DMS 273 treated with DMSO at 0.1 percent for 48 hours (cell line): ENCODE data around the gene TCEAL3.
"Not testable (repeated sequence)": the region's sequence is repeated elsewhere in the genome, so short reads cannot be mapped to it uniquely, and the experiment has no call there.

Source experiments
- DNase-seq: peaks from one replicate; lab custom pipeline; 2025; lab: John Stamatoyannopoulos, UW

Gene TCEAL3, protein sequence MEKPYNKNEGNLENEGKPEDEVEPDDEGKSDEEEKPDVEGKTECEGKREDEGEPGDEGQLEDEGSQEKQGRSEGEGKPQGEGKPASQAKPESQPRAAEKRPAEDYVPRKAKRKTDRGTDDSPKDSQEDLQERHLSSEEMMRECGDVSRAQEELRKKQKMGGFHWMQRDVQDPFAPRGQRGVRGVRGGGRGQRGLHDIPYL

DNA sequence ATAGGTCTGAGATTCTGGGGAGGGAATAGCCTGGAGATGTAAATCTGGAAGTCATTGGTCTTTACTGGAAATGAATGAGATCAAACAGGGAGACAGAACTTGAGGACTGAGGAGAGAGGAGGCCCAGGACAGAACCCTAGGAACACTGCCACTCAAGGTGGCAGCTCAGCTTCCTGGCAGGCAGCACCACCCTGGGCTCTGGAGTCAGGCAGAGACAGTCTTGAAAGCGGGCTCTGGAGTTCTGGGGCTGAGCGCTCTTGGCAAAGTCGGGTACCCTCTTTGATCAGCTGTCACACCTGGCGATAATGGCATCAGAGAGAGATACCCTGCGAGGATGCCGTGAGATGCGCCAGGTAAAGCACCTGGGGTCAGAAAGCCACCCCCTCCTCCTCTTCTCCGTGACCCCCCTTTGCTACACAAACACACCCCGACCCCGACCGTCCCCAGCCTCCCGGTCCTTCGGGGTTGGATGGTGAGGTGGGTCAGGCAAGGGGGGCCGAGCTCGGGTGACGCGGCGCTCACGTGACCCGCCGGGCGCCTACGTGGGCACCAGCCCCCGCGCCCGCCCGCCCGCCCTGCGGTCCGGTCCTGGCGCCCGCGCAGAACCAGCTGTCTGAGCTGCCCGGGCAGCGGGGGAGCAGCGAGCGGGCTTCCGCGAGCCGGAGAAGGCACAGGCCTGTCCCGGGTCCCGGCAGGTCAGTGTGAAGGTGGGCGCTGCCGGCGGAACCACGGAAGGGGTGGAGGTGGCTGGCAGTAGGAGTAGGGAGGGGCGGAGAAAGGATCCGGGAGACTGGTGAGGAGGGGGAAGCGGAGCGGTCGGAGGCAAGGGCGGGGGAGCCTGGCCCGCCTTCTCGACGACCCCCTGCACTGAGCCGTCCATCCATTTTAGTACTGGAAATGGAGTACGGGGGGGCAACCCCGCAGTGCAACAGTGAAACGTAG, at the start of gene TCEAL3:
Gene TCEAL3, plus strand, starts transcription at position 600 of the 942 bp plus-strand sequence. CDS start 1,102 bp downstream, outside the sequence.
- no peak for DNase-seq

DNA sequence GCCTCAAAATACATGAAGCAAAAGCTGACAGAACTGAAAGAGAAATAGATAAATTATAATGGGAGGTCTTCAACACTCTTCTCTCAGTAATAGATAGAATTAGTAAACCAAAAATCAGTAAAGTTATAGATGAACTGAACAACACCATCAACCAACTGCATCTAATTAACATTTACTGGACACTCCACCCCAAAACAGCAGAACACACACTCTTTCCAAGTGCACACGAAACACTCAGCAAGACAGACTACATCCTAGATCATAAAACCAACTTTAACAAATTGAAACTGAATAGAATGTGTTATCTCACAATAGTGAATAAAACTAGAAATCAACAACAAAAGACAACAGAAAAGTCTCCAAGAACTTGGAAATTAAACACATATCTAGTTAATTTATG, 47.5 kb upstream of the TCEAL3 start:
- DNase-seq = no peak

DNA sequence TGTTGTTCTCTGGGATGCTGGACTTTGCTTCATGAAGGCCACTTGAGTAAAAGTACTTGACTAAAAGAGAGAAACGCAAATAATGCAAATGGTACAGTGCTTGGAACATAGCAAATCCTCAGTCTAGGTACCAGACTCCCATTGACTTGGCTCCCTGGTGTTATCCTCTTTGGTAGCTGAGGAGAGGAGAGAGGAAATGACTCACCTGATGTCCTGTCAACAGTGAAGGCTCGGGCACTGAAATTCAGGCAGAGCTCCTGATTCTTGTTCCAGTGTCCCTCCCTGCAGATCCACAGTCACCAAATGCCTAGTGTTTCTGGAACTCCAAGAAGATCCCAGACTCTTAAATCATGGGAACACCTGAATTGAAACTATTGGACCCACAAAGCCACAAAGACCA, 45.0 kb upstream of the TCEAL3 start:
- DNase-seq = no peak

DNA sequence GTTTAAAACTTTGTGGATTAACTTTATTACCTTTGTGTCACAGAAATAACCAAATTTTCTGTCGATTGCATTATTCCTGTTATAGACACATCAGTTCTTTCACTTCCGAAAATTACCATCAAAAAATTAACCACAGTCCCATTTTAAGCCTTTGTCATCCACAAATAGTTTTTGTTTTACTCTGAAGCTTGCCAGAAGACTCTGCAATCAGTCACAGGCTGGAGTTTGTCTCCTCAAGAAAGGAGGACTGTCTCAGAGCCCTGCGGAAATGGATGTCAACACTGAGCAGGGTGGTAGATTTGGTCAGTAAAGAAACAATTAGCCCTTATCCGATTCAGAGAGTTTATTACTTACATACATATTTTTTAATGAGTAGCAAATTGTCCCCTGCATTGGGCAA, 42.6 kb upstream of the TCEAL3 start:
- DNase-seq = no peak

DNA sequence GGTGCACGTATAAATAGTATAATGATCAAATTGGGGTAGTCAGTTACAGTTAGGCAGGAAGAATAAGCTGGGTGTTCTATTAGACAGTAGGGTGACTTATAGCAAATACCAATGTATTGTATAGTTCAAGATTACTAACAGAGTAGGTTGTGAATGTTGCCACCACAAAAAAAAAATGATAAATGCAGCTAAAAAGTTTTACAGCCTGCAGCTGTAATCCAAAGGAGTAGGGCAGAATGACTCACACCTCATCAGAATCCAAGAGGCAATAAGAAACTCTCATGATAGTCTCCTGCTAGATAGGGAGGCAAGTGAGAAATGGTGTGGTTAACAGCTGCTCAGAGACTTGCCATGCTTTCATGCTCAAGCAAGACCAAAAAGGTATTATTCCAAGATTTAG, 42.0 kb upstream of the TCEAL3 start:
- no peak for DNase-seq

DNA sequence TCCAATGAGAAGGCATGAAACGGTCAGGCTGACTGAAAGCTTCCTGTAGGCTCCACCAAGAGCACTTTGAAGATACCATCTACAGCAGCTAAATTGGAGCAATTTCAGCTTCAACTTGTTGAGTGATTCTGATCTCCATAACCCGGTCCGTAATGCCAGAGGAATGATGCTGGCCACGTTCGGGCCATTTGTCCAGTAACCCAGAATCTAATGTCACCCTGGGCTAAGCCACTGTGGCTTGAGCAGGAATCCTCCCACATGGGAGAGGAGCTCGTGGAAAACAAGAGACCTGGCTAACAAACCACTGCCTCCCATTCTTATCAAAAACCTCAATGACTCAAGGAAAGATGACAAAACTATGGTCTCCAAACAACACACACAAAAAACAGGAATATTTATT, 36.6 kb upstream of the TCEAL3 start:
- no peak for DNase-seq

DNA sequence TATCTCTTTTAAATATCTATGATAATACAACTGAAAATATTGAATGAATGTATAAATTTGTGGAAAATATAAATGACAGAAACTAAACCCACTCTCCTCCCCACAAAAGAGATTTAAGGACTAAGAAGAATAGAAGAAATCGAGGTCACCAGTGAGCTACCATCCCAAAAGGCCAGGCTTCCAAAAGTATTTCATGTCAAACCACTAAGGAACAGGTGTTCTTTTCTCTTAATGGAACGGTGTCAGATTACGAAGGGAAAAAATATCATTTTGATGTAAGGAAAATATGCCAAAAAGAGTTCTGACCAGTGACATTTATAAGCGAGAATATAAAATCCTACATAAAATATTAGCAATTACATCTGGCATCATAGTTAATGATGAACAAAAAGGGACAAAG, 36.0 kb upstream of the TCEAL3 start:
- DNase-seq = no peak

DNA sequence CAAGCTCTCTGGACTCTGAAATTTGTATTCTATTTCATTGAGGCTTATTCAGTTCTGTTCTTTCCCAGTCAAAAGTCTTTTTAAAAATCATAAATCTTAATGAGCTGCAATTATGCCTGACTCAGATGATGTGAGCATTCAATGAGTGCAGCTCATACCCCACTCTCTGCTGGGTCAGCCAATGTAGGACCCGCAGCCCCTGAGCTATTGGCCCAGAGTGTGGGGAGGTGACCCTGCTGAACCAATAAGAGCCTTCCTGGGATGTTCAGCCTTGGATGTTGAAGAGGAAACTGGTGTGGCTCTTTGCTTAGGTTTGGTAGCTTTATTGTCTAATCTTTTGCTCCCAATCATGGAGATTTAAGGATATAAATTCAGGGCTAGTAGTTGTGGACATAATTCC, 34.6 kb upstream of the TCEAL3 start:
- no peak for DNase-seq

DNA sequence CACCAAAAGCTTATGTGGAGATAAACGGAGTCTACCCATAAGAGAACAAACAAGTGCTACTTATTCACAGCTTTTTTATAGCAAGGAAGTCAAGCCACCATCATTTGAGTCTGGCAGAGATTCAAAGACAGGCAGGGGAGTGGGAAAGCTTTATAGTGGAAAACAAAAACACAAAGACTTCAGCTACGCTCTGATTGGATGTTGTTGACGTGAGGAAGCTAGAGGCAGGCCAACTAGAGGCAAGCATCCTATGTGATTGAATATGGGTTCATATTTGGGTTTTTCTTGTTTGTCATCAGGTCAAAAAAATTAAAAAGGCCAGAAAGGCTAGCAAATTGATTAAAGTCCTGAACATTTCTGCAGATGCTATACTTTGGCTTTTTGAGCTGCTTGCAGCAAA, 23.2 kb upstream of the TCEAL3 start:
- no peak for DNase-seq

DNA sequence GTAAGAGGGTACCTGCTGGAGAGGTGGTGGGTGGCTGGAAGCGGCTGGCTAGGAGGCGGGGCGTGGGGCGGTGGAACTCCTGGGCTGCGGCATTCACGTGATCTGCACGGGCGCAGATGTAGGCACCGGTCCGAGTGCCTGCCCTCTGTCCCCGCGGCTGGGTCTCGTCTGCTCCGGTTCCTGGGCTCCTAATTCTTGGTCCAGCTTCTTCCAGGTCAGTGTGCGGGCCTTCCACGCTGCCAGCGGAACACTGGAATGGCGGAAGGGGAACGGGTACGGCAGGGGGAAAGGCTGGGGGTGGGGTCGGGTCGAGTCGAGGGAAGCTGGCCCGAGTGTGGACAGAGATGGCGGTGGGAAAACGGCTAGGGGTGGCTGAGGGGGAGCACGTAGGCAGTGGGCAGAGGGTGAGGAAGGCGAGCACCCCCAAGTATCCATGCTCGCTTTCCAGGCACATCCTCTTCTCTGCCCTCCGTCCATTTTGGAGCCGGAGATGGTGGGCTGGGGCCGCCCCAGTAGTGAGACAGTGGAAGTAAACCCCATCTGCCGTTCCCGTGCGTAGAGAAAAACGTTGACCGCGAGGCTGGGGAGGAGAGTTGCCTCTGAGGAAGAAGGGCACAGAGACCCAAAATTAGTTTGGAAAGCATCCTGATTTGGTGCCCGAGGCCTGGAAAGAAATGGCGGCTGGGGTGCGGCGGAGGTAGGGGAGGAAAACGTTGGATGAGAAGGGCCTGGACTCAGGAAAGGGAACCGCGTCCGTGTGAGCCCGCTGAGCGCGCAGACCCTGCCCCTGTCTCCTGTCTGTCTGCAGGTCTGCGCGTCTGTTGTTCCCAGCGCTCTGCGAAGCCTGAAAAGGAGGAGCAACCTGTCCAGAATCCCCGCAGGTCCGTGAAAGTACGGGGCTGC, 22.1 kb upstream of the TCEAL3 start, which contains the start of gene TCEAL4:
Gene TCEAL4, plus strand, starts transcription at position 105 of the 903 bp plus-strand sequence. CDS start 1,161 bp downstream, outside the sequence.
- no peak for DNase-seq

DNA sequence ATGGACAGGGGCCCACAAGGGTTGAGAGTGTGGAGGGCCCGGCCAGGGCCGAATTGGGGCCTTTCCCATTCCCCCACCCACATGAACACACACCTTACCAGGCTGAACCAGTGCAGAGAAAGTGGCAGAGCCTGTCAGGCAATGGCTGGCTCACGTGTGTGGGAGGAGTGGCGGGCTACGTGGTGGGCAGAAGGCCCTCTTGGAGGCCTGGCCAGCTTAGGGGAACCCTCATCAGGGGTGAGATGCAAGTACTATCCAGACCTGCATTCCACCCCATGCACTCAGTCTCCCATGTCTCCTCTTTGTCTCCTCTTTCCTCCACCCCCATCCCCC, 21.5 kb upstream of the TCEAL3 start:
- DNase-seq = no peak

DNA sequence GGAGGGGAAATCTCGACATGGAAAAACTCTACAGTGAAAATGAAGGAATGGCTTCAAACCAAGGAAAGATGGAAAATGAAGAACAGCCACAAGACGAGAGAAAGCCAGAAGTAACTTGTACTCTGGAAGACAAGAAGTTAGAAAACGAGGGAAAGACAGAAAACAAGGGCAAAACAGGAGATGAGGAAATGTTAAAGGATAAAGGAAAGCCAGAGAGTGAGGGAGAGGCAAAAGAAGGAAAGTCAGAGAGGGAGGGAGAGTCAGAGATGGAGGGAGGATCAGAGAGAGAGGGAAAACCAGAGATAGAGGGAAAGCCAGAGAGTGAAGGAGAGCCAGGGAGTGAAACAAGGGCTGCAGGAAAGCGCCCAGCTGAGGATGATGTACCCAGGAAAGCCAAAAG, 21.1 kb upstream of the TCEAL3 start:
- no peak for DNase-seq

DNA sequence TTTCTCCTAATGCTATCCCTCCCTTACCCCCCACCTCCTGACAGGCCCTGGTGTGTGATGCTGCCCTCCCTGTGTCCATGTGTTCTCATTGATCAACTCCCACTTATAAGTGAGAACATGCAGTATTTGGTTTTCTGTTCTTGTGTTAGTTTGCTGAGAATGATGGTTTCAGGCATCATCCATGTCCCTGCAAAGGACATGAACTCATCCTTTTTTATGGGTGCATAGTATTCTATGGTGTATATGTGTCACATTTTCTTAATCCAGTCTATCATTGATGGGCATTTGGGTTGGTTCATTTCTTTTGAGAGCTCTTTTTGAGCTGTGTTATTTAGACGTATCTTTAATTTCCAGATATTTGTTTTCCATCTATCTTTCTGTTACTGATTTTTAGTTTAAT, 15.5 kb upstream of the TCEAL3 start:
- not testable (repeated sequence) for DNase-seq

DNA sequence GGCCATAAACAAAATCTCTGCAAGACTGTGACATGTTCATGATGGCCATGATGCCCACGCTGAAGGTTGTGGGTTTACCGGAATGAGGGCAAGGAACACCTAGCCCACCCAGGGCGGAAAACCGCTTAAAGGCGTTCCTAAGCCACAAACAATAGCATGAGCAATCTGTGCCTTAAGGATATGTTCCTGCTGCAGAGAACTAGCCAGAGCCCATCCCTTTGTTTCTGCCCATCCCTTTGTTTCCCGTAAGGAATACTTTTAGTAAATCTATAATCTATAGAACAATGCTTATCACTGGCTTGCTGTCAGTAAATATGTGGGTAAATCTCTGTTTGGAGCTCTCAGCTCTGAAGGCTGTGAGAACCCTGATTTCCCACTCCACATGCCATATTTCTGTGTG, 12.6 kb upstream of the TCEAL3 start:
- not testable (repeated sequence) for DNase-seq

DNA sequence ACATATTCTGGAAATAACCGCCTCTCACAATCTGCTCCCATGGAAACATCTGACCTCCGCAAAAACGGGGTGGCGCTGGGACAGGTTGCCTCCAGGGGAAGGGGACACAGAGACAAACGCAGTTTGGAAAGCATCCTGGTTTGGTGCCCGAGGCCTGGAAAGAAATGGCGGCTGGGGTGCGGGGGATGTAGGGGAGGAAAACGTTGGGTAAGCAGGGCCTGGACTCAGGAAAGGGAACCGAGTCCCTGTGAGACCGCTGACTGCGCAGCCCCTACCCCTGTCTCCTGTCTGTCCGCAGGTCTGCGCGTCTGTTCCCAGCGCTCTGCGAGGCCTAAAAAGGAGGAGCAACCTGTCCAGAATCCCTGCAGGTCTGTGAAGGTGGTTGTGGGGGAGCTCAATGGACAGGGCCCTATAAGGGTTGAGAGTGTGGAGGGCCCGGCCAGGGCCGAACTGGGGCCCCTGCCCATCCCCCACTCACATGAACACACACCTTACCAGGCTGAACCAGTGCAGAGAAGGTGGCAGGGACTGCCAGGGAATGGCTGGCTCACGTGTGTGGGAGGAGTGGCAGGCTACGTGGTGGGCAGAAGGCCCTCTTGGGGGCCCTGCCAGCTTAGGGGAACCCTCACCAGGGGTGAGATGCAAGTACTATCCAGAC, 672 bp downstream of the TCEAL3 start:
- no peak for DNase-seq

DNA sequence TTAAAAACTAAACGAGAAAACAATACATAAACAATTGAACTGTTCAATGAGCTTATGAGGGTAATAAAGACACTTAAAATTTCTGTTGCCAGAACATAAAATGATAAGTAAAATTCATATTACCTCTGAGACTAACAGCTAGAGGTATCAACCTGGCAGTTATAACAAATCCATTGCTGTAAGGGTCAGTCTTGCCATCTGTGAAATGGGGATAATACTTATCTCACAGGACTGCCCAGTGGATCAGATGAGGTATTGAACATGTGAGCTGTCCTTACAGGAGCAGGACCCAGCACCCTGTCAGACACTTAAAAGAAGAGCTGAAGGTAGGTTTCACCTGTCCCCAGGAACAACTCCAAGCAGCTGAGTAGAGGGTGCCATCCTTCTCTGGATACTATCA, 2.5 kb downstream of the TCEAL3 start:
- DNase-seq = no peak

DNA sequence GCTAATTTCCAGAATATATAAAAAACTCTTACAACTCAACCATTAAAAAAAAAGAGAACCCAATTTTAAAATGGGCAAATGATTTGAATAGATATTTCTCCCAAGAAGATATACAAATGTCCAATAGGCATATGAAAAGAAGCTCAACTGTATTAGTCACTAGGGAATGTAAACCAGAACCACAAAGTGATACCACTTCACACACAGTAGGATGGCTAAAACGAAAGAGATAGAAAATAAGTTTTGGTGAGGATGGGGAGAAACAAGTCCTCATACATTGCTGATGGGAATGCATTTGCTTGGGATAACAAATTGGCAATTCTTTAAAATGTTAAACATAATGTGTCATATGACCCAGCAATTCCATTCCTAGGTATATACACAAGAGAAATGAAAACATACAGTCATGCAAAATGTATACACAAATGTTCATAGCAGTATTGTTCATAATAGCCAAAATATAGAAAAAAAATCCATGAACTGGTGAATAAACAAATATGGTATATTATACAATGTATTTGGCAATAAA, 5.7 kb downstream of the TCEAL3 start:
- DNase-seq = no peak

DNA sequence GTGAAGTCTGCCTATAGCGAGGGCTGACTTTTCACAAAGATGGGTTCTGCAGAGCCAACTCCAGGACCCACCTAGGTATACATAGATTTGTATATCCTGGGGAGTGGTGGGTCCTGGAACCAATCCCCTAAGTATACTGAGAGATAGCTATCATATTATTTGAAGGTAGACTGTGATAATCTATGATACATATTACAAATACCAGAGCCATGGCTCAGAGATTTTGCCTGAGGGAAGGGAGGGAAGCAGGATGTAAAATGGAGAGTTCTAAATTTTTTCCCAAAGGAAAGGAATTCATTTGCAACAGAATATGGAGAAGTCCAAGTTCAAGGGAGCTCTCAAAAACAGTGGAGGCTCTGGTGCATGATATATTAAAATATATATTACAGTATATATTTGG, 7.2 kb downstream of the TCEAL3 start:
- no peak for DNase-seq

DNA sequence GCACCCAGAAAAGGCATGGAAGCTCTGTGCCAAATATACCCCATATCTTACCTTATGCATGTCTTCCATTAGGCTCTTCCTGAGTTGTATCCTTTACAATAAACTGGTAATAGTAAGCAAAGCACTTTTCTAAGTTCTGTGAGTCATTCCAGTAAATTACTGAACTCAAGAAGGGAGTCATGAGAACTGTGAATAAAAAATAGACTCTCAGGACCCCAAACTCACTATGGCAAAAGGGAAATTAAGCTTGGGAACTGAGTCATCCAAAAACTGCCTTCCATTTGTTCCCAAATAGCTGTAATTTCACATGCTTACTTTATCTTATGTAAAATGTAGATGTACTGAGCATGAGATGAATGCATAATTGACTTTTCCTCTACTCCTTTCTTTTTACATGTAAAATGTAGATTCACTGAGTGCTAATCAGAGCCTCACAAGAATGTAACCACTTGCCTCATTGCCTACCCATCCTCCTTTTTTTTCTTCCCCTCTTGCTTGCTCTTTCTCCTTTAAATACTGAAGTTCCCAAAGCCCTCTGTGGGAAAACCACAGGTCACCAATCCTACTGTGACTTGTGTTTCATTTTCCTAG, 8.1 kb downstream of the TCEAL3 start:
- DNase-seq = no peak

DNA sequence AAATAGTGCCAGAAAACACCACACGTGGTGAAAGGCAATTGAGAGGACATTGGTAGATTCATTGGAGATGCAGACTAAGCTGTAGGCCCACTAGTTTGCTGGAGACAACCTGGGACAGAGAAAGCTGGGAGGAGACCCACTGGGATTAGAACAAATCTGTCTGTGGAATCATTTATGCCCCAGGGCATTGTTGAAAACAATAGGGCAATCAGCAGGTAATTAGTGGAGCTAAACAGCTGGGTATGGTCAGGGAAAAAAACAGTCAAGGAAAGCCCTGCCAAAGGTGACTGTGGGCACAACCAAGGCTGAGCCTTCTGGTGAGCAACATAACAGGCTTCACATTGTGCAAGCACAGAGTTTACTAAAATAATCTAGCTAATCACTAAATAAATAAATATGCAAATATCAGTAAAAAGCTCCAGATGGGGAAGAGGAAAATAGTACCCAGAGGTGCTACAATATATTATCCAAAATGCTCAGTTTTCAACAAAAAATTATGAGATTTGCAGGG, 9.0 kb downstream of the TCEAL3 start:
- no peak for DNase-seq

DNA sequence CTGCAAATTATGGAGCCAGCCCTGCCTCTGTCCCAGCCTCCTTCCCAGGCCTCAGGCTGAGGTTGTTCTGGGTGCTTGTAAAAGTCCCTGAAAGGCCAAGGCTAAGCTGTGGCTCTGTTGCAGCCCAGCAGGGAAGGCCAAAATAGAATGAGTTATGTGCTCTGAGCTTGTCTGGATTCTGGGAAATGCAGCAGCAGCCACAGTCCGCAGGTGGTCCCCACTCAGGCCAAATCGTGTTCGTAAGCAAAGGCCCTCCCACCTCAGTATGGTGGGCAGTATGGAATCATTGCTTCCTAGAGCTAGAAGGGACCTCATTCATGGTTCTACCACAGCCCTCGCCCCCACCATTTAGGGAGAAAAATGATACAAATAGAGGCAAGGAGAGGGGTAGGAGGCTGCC, 16.3 kb downstream of the TCEAL3 start:
- no peak for DNase-seq
